HG03342 (cell line): ENCODE measurements around the gene PA2G4.
"Not testable (repeated sequence)": the region's sequence is repeated elsewhere in the genome, so short reads cannot be mapped to it uniquely, and the experiment has no call there.

ENCODE experiments used
- ATAC-seq: cut with Tn5 transposase; IDR thresholded peaks from one replicate; pipeline ENCODE4 v1.9.1; 2021; ENCODE audit warnings: mild to moderate bottlenecking, moderate library complexity; ENCODE audit not compliant: unreplicated experiment

The PA2G4 gene

DNA sequence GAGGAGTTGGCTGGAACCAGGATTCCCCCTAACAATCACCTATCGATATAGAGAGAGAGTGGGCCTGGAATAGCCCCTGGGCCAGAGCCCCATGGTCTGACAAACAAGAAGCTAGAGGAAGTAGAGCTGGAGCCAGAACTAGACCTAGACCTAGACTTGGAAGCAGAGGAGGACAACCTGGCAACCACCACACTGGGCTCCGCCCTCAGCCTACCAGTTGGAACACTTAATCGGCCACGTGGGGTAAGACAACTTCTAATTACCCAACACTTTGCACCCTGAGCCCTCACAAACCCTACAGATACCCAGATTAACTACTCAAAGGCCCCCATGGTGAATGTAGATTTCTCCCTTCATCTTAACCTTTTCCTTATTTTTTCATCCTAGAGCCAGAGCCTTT is 4.6 kb upstream of the PA2G4 start:
- no peak for ATAC-seq

DNA sequence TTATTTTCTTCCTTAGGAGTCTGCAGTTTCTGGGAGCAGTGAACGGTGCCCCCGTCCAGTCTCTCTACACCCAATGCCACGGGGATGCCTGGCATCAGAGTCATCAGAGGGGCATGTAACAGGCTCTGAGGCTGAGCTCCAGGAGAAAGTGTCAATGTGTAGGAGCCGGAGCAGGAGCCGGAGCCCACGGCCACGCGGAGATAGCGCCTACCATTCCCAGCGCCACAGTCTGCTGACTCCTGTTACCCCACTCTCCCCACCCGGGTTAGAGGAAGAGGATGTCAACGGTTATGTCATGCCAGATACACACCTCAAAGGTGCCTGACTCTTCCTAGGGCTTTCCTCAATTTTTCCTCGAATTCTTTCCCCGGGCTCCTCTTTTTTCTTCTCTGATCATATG is 3.3 kb upstream of the PA2G4 start:
- no peak for ATAC-seq

DNA sequence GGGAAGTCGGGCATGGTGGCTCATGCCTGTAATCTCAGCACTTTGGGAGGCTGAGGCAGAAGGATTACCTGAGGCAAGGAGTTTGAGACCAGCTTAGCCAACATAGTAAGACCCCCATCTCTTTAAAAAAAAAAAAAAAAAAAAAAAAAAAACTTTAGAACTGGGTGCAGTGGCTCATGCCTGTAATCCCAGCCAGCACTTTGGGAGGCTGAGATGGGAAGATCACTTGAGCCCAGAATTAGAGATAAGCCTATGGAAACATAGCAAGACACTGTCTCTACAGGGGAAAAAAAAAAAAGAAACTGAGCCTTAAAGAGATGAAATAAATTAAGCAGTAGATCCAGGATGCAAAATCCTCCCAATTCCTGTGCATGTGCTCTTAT is 1.7 kb upstream of the PA2G4 start:
- ATAC-seq = no peak

DNA sequence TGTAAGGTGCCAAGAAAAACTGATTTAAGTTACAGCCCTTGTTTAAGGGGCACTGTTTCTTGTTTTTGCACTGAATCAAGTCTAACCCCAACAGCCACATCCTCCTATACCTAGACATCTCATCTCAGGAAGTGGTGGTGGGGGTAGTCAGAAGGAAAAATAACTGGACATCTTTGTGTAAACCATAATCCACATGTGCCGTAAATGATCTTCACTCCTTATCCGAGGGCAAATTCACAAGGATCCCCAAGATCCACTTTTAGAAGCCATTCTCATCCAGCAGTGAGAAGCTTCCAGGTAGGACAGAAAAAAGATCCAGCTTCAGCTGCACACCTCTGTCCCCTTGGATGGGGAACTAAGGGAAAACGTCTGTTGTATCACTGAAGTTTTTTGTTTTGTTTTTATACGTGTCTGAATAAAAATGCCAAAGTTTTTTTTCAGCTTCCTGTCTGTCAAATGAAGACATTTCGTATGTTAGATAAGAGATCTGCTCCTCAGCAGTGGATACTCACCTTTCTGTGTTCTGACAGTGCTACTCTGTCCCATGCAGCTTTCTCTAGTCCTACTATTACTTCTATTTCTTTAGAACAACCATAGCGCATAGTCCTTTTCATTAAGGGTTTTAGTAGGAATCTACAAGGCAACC is 1.2 kb upstream of the PA2G4 start:
- ATAC-seq = no peak

DNA sequence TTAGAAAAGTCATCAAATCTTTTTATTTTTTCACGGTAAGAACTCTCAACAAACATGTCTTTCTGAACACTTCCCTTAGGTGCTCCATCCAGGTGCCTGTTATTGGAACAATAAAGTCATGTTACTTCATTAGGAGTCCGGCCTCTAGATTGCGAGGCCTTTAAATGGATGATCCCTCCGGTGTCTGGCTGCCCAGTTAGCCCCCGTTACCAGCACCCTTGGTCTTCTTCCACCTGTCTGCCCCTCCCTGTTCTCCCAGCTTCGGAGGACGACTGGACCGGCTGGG is 593 bp upstream of the PA2G4 start:
- ATAC-seq = no peak

DNA sequence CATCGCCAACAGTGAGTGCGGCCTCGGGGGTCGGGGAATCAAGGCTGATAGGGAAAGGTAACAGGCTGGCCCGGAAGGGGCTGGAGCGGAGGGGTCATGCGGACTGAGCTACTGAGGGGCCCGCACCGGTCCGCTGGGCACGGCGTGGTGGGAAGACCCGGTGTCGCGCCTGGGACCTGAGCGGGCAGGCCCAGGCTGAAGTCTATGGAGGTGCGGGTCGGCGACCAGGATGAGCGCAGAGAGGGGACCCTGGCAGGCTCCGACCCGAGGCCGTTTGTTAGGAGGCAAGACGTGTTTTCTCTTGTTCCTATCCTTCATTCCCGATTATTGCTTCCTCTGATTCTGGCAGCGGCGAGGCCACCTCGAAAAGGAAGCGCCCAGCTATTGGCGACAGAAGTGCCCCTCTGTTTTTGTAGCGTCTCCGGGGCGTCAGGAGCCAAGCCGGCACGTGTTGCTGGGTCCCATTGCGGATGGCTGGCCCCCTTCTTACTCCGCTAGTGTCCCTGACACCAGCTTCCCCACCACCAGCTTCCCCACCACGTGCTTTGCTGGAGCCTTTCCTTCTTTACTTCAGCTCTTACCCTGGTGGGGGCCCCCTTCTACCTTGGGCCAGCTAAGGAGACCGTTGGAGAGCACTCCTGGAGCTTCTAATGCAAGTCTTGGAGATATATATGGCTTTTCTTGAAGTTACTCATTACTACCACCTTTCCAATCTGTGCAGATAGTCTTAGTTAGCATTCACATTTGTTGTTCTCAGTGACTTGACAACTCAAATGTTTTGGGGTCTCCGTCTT is 653 bp downstream of the PA2G4 start:
- ATAC-seq = peak; percentile 7

DNA sequence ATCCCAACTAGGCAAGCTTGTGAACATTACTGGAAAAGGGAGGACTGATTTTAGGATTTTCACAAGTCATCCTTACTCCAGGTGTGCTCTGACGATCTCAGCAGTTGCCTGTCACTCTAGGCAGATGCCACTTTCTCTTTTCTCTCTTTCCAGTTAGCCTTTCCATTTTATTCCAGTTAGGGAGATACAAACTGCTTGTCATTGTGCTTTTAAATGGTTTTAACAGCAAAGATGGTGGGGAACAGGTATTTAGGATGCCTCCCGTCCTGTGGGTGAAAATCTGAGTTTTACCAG is 1.2 kb downstream of the PA2G4 start:
- no peak for ATAC-seq

DNA sequence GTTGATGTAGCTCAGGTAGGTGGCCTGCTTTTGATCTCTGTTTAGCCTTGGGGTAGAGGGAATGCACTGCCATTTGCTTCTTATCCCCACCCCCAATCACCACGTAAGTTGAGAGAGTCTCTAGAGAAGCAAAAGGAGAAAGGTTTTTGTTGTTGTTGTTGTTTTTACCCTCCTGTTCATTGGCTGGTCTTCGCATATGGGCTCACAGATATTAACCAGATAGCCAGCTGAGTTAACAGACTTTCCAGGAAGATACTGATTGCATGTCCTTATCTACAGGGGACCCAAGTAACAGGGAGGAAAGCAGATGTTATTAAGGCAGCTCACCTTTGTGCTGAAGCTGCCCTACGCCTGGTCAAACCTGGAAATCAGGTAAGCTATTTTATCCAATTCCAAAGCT is 2.9 kb downstream of the PA2G4 start:
- ATAC-seq = no peak

DNA sequence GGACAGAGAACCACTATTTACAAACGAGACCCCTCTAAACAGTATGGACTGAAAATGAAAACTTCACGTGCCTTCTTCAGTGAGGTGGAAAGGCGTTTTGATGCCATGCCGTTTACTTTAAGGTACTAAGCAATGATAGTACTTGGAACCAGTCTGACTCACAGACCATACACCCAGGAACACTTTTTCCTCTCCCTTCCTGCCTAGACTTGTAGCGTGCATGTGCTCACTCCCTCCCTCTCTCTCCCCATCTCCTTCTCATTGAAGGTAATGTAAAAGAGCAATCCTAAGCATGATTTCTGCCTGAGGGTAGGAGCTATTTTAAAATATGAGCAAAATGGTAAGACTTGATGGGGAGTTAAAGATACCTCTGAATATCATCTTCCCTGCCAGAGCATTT is 6.2 kb downstream of the PA2G4 start:
- no peak for ATAC-seq

DNA sequence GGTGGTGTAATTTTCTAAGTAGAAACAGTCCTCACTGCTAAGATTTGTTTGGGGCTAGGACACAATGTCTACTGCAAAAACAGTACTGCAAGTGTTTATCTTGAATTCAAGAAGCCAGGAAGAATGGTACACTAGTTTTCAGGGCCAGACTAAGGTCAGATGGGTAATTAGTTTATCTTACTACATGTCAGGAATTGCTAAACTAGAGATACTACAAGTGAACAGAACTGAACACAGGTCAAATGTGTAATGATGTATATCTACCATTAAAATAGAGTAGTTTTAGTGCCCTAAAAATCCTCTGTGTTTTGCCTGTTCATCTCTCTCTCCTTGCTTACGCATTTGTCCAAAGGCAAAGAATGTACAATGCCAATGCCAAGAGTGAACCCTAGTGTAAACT is 9.7 kb downstream of the PA2G4 start:
- ATAC-seq = no peak

DNA sequence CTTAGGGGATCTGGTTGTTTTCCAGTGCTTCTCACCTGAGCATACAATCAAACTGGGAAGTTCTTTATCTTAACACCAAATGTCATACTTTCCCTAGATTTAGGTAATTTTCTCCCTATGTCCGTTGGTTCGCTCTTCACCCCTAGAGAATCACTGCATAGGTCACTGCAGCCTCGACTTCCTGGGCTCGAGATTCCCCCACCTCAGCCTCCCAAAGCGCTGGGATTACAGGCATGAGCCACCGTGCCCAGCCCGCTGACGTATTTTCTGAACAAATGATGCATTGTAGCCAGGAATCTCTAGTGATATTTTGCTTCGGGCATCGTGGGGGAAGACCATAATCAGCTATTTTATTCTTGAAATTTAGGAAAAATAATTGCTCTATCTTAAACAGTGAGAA is 11.0 kb downstream of the PA2G4 start:
- no peak for ATAC-seq

DNA sequence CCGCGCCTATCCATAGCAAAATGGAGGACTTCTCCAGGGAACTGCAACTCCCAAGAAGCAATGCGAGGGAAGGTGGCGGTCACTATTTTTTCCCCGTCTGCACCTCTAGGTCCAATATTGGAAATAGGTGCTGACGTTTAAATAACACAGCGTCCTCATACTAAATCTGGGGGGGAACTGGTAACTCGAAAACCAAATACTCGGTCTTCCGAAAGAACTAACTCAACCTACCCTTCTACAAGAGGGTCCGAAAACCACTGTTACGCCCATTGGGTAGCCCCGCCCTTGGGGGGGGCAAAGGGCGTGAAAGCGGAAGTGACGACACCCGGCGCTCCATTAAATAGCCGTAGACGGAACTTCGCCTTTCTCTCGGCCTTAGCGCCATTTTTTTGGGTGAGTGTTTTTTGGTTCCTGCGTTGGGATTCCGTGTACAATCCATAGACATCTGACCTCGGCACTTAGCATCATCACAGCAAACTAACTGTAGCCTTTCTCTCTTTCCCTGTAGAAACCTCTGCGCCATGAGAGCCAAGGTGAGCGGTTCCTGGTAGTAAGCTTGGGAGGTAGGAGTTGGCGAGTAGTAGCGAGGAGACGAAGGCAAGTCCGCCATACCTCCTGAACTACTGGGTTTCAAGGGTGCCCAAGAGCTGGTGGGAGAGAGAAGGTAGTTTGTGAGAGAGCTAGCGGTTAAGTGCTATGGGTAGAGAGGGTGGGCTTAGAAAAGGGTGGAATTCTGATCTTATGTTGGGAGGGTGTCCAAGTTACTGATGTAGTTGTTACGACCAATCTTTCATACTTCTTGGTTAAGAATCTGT is 12.1 kb downstream of the PA2G4 start, which contains the start of gene RPL41:
Gene RPL41 (plus strand): TSS at position 367 of the 815 bp plus-strand sequence.
- ATAC-seq = peak; percentile 36

DNA sequence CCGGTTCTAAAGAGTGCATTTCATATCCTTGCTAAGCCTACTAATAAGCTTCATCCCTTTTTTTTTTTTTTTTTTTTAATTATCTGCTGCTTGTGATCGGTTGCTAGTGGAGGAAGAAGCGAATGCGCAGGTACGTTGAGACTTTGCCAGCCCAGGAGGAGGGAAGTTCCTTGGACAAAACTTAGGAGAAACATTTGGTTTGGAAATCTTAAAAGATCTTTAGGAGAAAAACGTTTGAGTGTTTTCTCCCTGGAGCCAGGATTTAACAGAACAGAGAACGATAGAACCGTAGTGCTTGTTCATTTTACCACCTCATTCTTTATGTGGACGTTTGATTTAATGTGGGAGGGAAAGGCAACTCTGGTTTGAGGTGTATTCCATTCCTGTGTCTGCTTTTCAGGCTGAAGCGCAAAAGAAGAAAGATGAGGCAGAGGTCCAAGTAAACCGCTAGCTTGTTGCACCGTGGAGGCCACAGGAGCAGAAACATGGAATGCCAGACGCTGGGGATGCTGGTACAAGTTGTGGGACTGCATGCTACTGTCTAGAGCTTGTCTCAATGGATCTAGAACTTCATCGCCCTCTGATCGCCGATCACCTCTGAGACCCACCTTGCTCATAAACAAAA is 12.8 kb downstream of the PA2G4 start:
- not testable (repeated sequence) for ATAC-seq

DNA sequence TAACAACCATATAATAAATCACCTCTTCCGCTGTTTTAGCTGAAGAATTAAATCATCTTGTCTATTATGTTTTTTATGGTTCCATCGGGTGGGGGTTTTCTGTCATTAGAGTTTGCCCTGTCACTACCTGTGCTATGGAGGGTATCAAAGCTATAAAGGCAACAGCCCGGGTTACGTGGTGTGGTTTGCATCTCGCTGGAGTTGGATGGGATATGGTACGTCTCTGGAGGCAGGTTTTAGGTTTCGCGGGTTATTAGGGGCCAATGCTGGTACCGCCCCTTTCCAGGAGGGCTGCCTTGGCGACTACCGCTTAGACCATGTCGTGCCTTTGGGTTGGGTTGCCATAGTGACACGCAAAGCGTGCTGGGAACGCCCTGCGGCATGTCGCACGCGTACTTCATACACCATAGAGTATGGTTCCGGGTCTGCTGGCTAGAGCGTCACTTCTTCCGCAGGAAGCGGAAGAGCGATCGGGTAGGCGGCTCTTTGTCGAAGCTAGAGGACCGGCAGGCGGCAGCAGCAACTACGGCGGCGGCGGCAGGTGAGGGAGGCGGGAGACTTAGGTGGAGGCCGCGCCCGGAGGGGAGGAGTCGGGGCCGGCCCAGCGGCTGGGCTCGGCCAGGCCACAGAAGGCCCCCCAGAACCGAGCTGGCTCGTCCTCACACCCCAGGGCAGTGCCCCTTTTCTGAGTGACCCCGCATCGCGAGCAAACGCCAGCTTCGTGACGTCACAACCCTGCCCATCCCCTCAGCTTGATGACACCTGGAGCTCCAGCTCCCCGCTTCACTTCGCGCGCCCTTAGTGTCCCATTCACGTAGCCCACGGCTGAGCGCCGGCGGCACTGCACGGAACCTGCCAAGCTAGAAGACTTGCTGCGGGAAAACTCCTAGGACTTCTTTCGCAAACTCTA is 13.7 kb downstream of the PA2G4 start, which contains the start of gene ZC3H10:
Gene ZC3H10 (plus strand): TSS at position 489 of the 910 bp plus-strand sequence. CDS start 2,297 bp downstream, outside the sequence.
- ATAC-seq = peak; percentile 80

DNA sequence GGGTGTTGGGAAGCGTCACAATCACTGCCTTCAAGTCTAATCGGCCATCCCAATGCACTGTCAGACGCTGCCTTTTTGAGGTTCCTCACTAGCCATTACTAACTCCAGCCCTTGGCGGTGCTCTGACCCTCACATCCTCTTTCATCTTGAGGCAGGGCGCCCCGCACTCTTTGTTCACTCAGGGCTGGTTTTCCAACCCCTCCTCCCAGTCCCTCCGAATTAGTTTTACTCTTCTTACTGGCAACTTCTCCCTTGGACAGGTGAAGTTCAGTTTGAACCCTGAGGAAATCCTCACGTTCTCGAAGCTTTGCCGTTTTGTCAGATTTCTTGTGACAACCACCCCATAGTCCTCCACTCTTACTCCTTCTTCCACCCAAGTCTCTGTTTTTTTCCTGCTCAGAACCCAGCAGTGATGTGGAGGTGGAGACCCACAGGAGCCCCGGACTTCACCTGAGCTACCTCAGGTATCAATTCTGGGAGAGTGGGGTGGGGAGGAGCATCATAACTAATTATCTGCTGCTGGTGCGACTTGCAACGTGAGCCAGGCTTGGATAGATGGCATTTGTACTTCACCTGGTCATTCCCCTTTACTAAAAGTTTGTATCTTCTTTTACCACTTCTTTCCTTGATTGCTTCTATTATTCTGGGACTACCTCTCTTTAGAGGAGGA is 14.5 kb downstream of the PA2G4 start:
- ATAC-seq = peak; percentile 3

DNA sequence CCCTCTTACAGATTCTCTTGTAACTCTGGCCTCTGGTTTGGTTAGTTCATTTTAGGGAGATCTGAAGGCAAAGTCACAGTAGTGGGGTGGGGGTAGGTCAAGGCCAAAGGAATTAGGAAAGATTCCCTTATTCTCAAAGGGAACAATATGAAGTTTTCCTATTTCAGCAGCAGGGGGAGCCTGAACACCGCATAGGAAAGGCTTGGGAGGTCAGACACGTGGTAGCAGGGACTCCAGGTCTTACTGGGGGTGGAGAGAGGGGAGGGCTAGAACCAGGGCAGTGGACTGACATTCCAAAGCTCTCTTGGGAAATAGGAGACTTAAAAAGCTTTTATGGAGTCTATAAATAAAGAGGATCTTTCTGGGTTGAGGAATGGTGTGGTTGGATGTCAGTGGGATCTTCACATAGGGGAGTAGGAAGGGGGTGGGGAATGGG is 15.0 kb downstream of the PA2G4 start:
- no peak for ATAC-seq

DNA sequence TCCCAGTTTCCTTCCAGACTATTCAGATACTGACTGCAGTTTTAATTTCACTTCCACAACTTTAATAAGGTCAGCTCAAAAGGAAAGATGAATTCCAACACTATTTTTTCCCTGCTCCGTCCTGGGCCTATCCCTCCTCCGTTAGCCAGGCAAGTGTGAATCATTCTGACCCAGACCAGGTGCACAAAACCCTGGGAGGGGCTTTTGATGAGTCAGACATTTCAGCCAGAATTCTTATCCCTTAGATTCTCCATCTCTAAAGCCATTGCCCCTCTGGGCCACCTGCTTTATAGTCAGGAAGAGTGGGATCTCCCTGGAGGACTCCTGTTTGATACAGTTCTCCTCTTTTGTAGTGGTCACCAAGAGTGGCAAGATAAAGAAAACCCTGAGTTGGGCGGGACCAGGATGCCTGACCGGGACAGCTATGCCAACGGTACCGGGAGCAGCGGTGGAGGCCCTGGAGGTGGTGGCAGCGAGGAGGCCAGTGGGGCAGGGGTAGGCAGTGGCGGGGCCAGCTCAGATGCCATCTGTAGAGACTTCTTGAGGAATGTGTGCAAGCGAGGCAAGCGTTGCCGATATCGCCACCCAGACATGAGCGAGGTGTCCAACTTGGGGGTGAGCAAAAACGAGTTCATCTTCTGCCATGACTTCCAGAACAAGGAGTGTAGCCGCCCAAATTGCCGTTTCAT is 15.9 kb downstream of the PA2G4 start:
- ATAC-seq = no peak

DNA sequence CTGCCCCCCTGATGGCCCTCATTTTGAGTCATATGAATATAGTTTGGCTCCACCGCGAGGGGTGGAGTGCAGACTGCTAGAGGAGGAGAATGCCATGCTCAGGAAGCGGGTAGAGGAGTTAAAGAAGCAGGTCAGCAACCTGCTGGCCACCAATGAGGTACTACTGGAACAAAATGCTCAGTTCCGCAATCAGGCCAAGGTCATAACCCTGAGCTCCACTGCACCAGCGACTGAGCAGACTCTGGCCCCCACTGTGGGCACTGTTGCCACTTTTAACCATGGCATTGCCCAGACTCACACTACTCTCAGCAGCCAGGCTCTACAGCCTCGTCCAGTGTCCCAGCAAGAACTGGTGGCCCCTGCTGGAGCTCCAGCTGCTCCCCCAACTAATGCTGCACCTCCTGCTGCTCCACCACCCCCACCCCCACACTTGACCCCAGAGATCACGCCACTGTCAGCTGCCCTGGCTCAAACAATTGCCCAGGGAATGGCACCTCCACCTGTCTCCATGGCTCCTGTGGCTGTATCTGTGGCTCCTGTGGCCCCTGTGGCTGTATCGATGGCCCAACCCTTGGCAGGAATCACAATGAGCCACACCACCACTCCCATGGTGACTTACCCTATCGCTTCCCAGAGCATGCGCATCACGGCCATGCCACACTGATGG is 17.0 kb downstream of the PA2G4 start:
- no peak for ATAC-seq

DNA sequence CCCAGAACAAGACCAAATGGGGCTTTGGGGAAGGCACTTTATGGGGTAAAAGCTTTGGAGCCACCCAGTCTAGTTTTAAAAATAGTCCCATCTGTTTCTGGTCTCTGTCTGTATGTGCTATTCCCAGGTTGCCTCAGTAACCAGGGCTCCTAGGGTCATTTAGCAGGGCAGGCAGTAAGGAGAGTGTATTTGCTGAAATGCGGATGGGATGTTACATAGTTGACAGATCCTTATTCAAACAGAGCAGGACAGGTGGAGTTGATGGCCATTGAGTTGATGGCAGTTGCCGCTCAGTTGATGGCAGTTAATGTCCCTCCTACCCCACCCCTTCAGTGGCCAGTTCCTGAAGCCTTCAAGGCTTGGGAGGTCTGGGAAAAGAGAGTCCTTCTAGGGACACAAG is 18.3 kb downstream of the PA2G4 start:
- no peak for ATAC-seq
